Left kidney (tissue), 2 donors: ENCODE measurements around the gene TOP1. TPM values are rescaled to one million over a fixed set of nuclear protein-coding genes. Genes with fewer than 3 reads are reported as not detected.

ENCODE experiments used
- DNase-seq: peaks from one replicate; pipeline ENCODE4 v3.0.0-alpha.2; 2013
- polyA plus RNA-seq: library from polyadenylated mRNA; unstranded; fragments of 120-200 nt; gene quantifications from one replicate; pipeline ENCODE4 v1.2.1, GENCODE V29; 2013; ENCODE audit not compliant: insufficient read length

Gene TOP1
- polyA plus RNA-seq, 1 donor, result 123 TPM

GRCh38 chr20:41167481-41168253 lies 139.0 kb downstream of the TOP1 start:
- DNase-seq, result no peak

- DNase-seq, result no peak
Observed at GRCh38 chr20:41168281-41169161, 139.9 kb downstream of the TOP1 start.

- DNase-seq, result no peak
Observed at GRCh38 chr20:41169162-41169690, 140.6 kb downstream of the TOP1 start.

DNA sequence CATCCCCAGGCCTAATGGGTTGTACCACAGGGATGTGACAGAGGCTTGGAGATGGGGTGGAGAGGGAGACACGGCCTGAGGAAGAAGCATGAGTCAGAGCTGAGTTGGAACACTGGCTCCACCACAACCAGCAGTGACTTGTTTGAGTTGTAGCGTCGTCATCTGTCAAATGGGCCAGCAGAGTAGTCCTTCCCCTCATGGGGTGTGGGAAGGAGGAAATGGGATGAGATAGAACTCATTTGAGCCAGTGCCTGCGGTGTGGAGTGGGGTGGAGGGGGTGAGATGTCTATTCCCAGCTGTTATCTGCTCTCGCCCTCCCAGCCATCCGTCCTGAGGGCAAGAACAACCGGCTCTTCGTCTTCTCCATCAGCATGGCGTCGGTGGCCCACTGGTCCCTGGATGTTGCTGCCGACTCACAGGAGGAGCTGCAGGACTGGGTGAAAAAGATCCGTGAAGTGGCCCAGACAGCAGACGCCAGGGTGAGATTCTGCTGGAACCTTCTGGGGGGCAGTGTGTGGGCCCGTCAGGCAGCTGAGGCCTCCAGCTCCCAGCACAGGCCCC lies 141.2 kb downstream of the TOP1 start:
- DNase-seq, result no peak

DNA sequence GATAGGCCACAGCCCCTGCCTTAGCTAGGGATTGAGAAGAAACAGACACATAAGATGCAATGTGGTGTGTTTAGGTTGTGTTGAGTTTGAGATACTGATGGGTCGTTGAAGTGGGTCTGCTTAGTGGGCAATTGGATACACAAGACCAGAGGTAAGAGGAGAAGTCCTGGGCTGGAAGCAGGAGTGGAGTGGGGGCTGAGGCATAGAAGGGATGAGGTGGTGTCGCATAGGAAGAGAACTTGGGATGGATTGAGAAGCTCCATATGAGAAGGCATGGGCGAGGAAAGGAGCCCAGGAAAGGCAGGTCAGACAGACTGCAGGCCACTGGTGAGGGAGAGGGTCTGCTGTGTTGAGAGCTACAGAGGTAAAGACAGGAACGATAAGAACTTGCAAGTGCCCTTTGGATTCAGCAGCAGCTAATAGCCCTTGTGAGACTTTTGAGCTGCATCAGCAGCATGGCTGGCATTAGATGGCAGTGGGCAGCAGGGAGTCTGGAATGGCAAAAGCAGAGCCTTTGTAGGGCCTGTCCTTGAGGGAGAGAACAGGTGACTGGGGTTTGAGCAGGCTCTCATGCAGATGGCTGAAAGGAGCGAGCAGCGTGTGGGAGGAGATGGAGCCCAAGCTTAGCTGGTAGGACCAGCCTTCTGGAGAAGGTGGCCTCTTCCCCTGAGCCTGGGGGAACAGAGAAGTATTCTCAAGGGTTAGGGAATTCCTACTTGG lies 141.9 kb downstream of the TOP1 start:
- DNase-seq, result no peak

- DNase-seq, result no peak
Observed at GRCh38 chr20:41171736-41172295, 143.2 kb downstream of the TOP1 start.

DNA sequence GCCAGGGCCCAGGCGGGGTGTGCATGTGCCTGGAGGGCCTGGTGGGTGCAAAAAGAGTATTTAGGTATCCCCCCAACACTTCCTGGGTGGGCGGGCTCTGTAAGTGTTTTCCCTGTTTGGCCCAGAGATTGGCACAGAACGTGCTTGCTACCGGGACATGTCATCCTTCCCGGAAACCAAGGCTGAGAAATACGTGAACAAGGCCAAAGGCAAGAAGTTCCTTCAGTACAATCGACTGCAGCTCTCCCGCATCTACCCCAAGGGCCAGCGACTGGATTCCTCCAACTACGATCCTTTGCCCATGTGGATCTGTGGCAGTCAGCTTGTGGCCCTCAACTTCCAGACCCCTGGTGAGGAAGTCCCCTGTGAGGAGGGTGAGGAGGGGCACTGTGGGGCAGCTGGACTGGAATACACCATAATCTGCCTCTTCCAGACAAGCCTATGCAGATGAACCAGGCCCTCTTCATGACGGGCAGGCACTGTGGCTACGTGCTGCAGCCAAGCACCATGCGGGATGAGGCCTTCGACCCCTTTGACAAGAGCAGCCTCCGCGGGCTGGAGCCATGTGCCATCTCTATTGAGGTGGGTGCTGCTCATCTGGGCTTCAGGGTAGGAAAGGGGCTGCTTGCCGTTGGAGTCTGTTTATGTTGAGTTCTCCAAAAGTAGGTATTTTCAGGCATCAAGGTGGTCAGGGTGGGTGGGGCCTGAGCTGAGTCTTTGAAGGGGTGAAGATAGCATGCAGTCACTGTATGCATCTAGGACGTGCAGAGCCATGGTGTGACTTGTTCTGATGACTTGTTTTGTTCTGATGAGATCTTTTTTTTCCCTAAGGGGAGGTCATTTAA lies 143.9 kb downstream of the TOP1 start:
- no peak for DNase-seq

DNA sequence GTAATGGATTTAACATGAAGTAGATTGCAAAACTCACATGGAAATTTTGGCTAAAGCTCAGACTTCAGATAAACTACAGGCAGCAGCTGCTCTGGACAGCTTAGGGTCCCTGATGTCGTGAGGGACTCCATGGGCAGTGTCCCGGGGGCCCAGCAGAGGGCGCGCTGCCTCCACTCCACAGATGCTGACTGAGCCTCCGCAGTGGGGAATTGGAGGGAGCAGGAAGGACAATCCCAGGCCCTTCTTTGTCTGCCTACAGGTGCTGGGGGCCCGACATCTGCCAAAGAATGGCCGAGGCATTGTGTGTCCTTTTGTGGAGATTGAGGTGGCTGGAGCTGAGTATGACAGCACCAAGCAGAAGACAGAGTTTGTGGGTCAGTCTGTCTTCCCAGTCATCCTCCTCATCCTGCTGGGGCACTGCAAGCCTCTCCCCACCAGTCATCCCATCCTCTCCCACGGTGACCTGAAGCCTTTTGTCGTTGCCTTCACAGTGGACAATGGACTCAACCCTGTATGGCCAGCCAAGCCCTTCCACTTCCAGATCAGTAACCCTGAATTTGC lies 144.6 kb downstream of the TOP1 start:
- peak; percentile 76 for DNase-seq

DNA sequence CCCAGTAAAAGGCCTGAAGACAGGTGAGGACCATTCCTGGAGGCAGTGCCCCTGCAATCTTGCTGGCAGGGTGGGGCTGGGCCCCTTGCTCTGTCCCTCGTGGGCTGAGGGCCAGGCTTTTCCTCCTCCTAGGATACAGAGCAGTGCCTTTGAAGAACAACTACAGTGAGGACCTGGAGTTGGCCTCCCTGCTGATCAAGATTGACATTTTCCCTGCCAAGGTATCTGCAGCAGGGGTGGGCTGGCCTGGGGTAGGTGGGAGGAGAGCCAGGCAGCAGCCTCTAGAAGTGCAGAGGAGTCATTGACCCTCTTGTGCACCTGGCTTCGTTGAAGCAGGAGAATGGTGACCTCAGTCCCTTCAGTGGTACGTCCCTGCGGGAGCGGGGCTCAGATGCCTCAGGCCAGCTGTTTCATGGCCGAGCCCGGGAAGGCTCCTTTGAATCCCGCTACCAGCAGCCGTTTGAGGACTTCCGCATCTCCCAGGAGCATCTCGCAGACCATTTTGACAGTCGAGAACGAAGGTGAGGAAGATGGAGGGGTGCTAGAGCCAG lies 145.2 kb downstream of the TOP1 start:
- DNase-seq, result no peak

Other genes starting within 250 kb of the TOP1 start
- 206 TPM for gene PLCG1, start 108.7 kb downstream of the TOP1 start, polyA plus RNA-seq